ENCODE results near the gene MYO5B. TPM values are rescaled to one million over a fixed set of nuclear protein-coding genes. Genes with fewer than 3 reads are reported as not detected.

MYO5B gene
- total RNA-seq, 2 experiments from 2014 or later = not detected

DNA sequence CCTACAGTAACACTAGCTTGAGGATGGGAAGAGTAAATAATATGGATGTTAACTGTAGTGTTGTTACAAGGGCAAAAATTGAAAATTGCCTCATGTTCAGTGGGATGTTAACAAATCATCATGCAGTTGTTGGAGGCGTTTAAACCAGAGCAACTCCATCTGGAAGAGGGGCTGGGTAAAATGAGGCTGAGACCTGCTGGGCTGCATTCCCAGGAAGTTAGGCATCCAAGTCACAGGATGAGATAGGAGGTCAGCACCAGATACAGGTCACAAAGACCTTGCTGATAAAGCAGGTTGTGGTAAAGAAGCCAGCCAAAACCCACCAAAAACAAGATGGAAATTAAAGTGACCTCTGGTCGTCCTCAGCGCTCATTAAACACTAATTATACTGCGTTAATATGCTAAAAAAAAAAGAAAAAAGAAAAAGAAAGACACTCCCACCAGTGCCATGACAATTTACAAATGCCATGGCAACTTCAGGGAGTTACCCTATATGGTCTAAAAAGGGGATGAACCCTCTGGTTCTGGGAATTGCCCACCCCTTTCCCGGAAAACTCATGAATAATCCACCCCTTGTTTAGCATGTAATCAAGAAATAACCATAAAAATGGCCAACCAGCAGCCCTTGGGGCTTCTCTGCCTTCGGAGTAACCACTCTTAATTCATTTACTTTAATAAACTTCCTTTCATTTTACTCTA lies 101.4 kb downstream of the MYO5B start:
- Histone ChIP-seq H3K9me3 (ENCODE audit: low read length) (no peaks in the 10 kb centered on the region), H3K4me3 (ENCODE audit: low read depth, low read length, poor library complexity, severe bottlenecking) (no peak overlapping the region), H2AFZ (ENCODE audit: low read length) (no peak overlapping the region), H3K4me1 (ENCODE audit: insufficient read depth, low read length, poor library complexity, severe bottlenecking) (no peaks in the 10 kb centered on the region), H3K79me2 (ENCODE audit: insufficient read depth, low read depth, low read length) (no peaks in the 10 kb centered on the region), H3K9me2 (ENCODE audit: insufficient read depth, low read length) (no peaks in the 10 kb centered on the region), H4K20me1 (ENCODE audit: insufficient read depth, low read length) (no peaks in the 10 kb centered on the region), H3K36me3 (ENCODE audit: insufficient read depth, low read length) (no peaks in the 10 kb centered on the region), H3K4me2 (ENCODE audit: low read length) (no peak overlapping the region), H3K27ac (ENCODE audit: low read depth, low read length, poor library complexity, severe bottlenecking) (no peak overlapping the region)
- TF ChIP-seq, protein P1, sequence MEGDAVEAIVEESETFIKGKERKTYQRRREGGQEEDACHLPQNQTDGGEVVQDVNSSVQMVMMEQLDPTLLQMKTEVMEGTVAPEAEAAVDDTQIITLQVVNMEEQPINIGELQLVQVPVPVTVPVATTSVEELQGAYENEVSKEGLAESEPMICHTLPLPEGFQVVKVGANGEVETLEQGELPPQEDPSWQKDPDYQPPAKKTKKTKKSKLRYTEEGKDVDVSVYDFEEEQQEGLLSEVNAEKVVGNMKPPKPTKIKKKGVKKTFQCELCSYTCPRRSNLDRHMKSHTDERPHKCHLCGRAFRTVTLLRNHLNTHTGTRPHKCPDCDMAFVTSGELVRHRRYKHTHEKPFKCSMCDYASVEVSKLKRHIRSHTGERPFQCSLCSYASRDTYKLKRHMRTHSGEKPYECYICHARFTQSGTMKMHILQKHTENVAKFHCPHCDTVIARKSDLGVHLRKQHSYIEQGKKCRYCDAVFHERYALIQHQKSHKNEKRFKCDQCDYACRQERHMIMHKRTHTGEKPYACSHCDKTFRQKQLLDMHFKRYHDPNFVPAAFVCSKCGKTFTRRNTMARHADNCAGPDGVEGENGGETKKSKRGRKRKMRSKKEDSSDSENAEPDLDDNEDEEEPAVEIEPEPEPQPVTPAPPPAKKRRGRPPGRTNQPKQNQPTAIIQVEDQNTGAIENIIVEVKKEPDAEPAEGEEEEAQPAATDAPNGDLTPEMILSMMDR (conservative IDR thresholded peaks at IDR 0.05; ENCODE audit: low read length) = no peak
- TF ChIP-seq EZH2phosphoT487 (IDR thresholded peaks at IDR 0.05; ENCODE audit: borderline replicate concordance, low read depth, low read length) = no peak
- BruUV-seq (replicated peaks) = no TSS peak
- intact Hi-C loops (cut with micrococcal nuclease; ENCODE audit: unreplicated experiment) = no loop called here
- DNase-seq (ENCODE audit: low spot score) = no peak
- ChIA-PET POLR2A (no interaction called here), CTCF (ENCODE audit: unreplicated experiment) (no interaction called here)

DNA sequence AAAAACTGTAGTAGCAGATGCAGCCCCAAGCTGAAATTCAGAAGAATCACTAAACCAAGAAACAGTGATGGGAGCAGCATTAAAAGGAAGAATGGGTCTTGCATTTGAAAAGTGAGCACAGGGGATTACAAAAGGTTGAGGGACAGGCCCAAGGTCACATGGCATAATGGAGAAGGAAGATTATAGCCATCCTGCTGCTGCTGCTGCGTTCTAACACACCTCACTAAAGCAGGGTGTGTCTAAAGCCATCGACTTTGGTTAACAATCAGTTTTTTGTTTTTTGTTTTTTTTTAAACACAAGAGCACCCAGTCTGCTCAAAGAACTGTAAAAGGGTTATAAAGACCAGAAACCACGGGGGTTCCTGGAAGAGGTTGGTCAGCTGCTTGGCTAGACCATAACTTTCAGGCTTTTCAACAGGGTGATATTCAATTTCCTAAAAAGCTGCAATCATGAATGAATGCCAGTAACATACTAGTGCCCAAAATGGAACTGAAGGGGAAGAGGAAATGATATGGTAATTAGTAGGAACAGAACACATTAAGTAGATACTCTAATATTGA lies 102.6 kb downstream of the MYO5B start:
- Histone ChIP-seq H2AFZ (ENCODE audit: low read length) (no peak overlapping the region), H3K79me2 (ENCODE audit: insufficient read depth, low read depth, low read length) (no peaks in the 10 kb centered on the region), H3K36me3 (ENCODE audit: insufficient read depth, low read length) (no peaks in the 10 kb centered on the region), H3K4me2 (ENCODE audit: low read length) (no peak overlapping the region), H3K9me2 (ENCODE audit: insufficient read depth, low read length) (no peaks in the 10 kb centered on the region), H3K9me3 (ENCODE audit: low read length) (no peaks in the 10 kb centered on the region), H3K4me1 (ENCODE audit: insufficient read depth, low read length, poor library complexity, severe bottlenecking) (no peaks in the 10 kb centered on the region), H4K20me1 (ENCODE audit: insufficient read depth, low read length) (no peaks in the 10 kb centered on the region), H3K27ac (ENCODE audit: low read depth, low read length, poor library complexity, severe bottlenecking) (no peak overlapping the region), H3K4me3 (ENCODE audit: low read depth, low read length, poor library complexity, severe bottlenecking) (no peak overlapping the region)
- POLR2A ChIA-PET = no interaction called here
- BruUV-seq (replicated peaks) = no TSS peak
- no peak for DNase-seq (ENCODE audit: low spot score)
- intact Hi-C loops (cut with micrococcal nuclease; ENCODE audit: unreplicated experiment) = no loop called here
- CTCF ChIA-PET (ENCODE audit: unreplicated experiment) = no interaction called here
- TF ChIP-seq EZH2phosphoT487 (IDR thresholded peaks at IDR 0.05; ENCODE audit: borderline replicate concordance, low read depth, low read length) = no peak
- TF ChIP-seq, protein P1 (conservative IDR thresholded peaks at IDR 0.05; ENCODE audit: low read length) = no peak

DNA sequence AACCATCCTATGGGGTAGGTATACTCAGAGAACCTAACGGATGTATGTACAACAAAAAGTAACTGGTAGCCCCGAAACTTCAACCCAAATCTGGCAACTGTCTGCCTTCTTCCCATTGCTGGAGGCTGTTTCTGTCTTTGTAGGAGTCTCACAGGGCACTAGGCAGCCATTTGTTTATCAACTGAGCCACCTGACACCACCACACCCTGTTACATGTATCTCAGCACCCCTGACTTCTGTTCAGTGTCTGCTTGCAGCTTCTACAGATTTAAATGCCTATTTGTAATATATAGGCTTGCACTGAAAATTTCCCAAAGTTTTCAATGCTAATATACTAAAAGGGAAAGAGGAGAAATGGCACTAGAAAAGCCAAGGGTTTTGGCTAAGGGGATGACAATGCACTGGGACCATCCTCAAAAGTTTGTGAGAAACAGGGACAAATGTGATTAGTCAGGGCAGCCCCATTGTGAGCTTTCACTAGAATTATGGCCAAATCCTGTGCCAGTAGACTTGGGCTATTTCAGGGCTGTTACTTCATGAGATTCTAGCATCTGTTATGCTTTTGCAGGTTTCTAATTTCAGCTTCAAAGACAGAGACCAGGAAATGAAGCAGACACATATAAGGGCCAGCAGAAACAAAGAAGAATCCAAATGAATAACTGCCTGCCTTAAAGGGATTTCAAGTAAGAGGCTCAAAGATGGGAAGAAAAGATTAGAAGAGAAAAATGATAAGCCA lies 103.3 kb downstream of the MYO5B start:
- ChIA-PET POLR2A (no interaction called here), CTCF (ENCODE audit: unreplicated experiment) (no interaction called here)
- Histone ChIP-seq H2AFZ (ENCODE audit: low read length) (no peak overlapping the region), H3K36me3 (ENCODE audit: insufficient read depth, low read length) (no peaks in the 10 kb centered on the region), H3K4me2 (ENCODE audit: low read length) (no peak overlapping the region), H3K4me3 (ENCODE audit: low read depth, low read length, poor library complexity, severe bottlenecking) (no peak overlapping the region), H3K9me3 (ENCODE audit: low read length) (no peaks in the 10 kb centered on the region), H3K79me2 (ENCODE audit: insufficient read depth, low read depth, low read length) (no peaks in the 10 kb centered on the region), H4K20me1 (ENCODE audit: insufficient read depth, low read length) (no peaks in the 10 kb centered on the region), H3K9me2 (ENCODE audit: insufficient read depth, low read length) (no peaks in the 10 kb centered on the region), H3K4me1 (ENCODE audit: insufficient read depth, low read length, poor library complexity, severe bottlenecking) (no peaks in the 10 kb centered on the region), H3K27ac (ENCODE audit: low read depth, low read length, poor library complexity, severe bottlenecking) (no peak overlapping the region)
- intact Hi-C loops (cut with micrococcal nuclease; ENCODE audit: unreplicated experiment) = no loop called here
- DNase-seq (ENCODE audit: low spot score) = no peak
- no TSS peak for BruUV-seq (replicated peaks)
- TF ChIP-seq, protein P1 (conservative IDR thresholded peaks at IDR 0.05; ENCODE audit: low read length) = no peak
- TF ChIP-seq EZH2phosphoT487 (IDR thresholded peaks at IDR 0.05; ENCODE audit: borderline replicate concordance, low read depth, low read length) = no peak
